Lower leg skin (tissue), 4 donors: ENCODE data around the gene THAP4. TPM values are rescaled to one million over a fixed set of nuclear protein-coding genes. Genes with fewer than 3 reads are reported as not detected.
A peak's percentile ranks its signal among the peaks of the same experiment; 100 is the strongest.

Source experiments
- DNase-seq, 2 donors: peaks; one replicate each; pipeline ENCODE4 v3.0.0-alpha.2; 2019; ENCODE audit warnings: low spot score in 2 of 2
- H3K4me3 ChIP-seq: fragments of 200-600 bp; sonication (generic); 2 replicates; pipeline ENCODE4 v1.5.1; 2017; ENCODE audit warnings: mild to moderate bottlenecking, low read depth; ENCODE audit not compliant: poor library complexity, severe bottlenecking
- POLR2A ChIP-seq, 2 donors: fragments of 450-650 bp; IDR thresholded peaks; one replicate each; pipeline ENCODE4 v1.6.1; 2016 to 2017; ENCODE audit warnings: antibody characterized with exemption in 2 of 2, mild to moderate bottlenecking in 1 of 2, moderate library complexity in 1 of 2
- WGBS, 2 donors: methylation state at CpG; one replicate each; pipeline ENCODE4 v1.1.5; 2018; 5-methylcytosine and 5-hydroxymethylcytosine counted together
- intact Hi-C: fragments of 100-400 bp; cut with DNase I; formaldehyde crosslinking; loops from one replicate; pipeline ENCODE4 v1.15.0; 2023; ENCODE audit warnings: low total_unique reads
- total RNA-seq, 4 donors: library from RNA; depleted of rRNA; stranded (reverse); fragments of >200 nt; gene quantifications; one replicate each; pipeline ENCODE4 v1.1.0, GENCODE V29; 2016
- TF ChIP-seq, protein P1 (sequence below), 3 donors: fragments of 450-650 bp; IDR thresholded peaks; one replicate each; pipeline ENCODE4 v1.5.1; 2016; ENCODE audit warnings: antibody characterized with exemption in 3 of 3, mild to moderate bottlenecking in 3 of 3, moderate library complexity in 2 of 3

The THAP4 gene
- total RNA-seq, 4 donors from 2014 or later: 52.4 to 60.7 (median 58.3) TPM

- no peak overlapping the region for H3K4me3 ChIP-seq
- DNase-seq: peak in 1 of 2 donors; percentile 47
- 50 to 60% methylated on average over 3 to 17 of the region's 18 CpGs for WGBS, 2 donors
- intact Hi-C loops: no loop called here
- TF ChIP-seq, protein P1, sequence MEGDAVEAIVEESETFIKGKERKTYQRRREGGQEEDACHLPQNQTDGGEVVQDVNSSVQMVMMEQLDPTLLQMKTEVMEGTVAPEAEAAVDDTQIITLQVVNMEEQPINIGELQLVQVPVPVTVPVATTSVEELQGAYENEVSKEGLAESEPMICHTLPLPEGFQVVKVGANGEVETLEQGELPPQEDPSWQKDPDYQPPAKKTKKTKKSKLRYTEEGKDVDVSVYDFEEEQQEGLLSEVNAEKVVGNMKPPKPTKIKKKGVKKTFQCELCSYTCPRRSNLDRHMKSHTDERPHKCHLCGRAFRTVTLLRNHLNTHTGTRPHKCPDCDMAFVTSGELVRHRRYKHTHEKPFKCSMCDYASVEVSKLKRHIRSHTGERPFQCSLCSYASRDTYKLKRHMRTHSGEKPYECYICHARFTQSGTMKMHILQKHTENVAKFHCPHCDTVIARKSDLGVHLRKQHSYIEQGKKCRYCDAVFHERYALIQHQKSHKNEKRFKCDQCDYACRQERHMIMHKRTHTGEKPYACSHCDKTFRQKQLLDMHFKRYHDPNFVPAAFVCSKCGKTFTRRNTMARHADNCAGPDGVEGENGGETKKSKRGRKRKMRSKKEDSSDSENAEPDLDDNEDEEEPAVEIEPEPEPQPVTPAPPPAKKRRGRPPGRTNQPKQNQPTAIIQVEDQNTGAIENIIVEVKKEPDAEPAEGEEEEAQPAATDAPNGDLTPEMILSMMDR (IDR thresholded peaks at IDR 0.05): no peak
- no peak for TF ChIP-seq POLR2A (IDR thresholded peaks at IDR 0.05)
Observed at GRCh38 chr2:241561832-241562231, 75.1 kb downstream of the THAP4 start.

- WGBS, 2 donors: 46 to 50% methylated on average over 7 to 16 of the region's 19 CpGs
- intact Hi-C loops: no loop called here
- no peak for TF ChIP-seq POLR2A (IDR thresholded peaks at IDR 0.05)
- TF ChIP-seq, protein P1 (IDR thresholded peaks at IDR 0.05): no peak
- DNase-seq: no peak
- no peak overlapping the region for H3K4me3 ChIP-seq
Observed at GRCh38 chr2:241560883-241561474, 76.0 kb downstream of the THAP4 start.

DNA sequence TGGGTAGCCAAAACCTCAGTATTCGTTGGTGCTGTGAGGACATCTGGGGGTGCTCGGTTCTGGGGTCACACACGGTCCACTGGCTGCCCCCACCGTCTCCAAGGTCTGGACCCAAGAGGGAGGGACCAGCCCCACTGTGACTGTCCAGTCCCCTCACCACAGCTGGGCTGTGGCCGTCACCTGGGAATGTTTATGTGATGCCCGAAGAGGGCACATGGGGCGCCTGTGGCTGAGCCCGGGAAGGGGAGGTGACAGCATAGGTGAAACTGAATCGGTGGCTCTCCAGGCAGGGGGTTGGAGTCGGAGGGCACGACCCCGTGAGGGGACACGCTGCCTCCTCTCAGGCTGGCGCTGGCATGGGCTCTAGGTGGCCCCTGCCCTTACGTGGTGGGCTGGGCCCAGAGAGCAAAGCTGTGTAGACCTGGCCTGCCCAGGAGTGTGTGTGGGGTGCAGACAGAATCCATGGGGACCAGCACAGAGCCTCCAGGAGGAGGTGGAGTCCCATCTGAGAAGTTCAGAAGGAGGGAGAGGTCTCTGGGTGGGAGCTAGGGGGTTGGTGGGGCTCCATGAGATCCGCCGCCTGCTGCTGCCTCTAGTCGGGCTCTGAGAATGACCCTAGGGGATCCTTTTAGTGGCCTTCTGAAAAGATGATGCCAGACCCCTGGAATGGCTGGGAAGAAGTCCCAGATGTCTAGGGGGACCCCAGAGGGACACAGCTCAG, 76.6 kb downstream of the THAP4 start:
- no peak for DNase-seq
- no peak for TF ChIP-seq POLR2A (IDR thresholded peaks at IDR 0.05)
- TF ChIP-seq, protein P1 (IDR thresholded peaks at IDR 0.05): no peak
- intact Hi-C loops: no loop called here
- H3K4me3 ChIP-seq: no peak overlapping the region
- WGBS, 2 donors: 58 to 73% methylated on average over 15 to 18 of the region's 18 CpGs

DNA sequence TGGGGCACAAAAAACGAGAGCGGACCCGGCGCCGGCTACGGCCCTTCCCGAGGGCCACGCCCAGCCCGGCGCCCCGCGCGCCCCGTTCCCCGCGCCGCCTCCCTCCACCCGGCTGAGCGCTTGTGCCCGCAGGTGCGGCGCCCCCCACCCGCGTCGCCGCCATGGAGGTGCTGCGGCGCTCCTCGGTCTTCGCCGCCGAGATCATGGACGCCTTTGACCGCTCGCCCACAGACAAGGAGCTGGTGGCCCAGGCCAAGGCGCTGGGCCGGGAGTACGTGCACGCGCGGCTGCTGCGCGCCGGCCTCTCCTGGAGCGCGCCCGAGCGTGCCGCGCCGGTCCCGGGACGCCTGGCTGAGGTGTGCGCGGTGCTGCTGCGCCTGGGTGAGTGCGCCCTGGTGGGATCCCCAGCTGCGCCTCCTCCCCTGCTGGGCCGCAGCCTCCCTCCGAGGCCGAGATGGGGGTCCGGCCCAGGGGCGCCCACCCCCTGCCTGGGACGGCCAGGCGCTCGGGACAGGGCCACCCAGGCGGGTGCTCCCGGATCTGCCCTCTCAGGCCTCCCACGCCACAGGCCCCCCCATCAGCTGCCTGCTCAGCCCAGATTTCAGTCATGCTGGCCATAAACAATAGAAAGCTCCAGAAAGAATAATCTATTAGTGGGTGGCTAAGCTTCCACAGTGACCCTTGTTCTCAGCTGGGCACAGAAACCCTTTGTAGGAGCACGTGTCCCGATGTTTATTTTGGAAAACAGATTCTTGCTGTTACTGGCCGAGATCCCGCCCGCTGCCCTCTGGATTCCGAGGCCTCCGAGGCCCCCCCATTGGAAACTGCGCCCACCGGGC, 77.4 kb downstream of the THAP4 start:
- H3K4me3 ChIP-seq: peak overlapping the region; percentile 71
- no peak for DNase-seq
- intact Hi-C loops: no loop called here
- WGBS, 2 donors: 13% methylated on average over 28 to 43 of the region's 78 CpGs
- TF ChIP-seq, protein P1 (IDR thresholded peaks at IDR 0.05): no peak

GRCh38 chr2:241558532-241559322, 78.2 kb downstream of the THAP4 start, which contains the start of gene BOK:
Gene BOK, plus strand, starts transcription at chr2:241558745. Its CDS starts 739 bp downstream, at chr2:241559484.
- H3K4me3 ChIP-seq: peak within 1 kb of the TSS; percentile 71
- DNase-seq: no peak
- no peak for TF ChIP-seq POLR2A (IDR thresholded peaks at IDR 0.05)
- TF ChIP-seq, protein P1 (IDR thresholded peaks at IDR 0.05): no peak
- 1 to 3% methylated on average over 47 to 63 of the region's 98 CpGs for WGBS, 2 donors
- intact Hi-C loops: no loop called here
